HS-5 (cell line): Measurements from ENCODE around the gene SAA4.
"Not testable (repeated sequence)": the region's sequence is repeated elsewhere in the genome, so short reads cannot be mapped to it uniquely, and the experiment has no call there.

Experiments used
- DNase-seq: peaks from one replicate; pipeline ENCODE4 v3.0.0-alpha.2; 2012; ENCODE audit warnings: low read depth

The SAA4 gene

DNA sequence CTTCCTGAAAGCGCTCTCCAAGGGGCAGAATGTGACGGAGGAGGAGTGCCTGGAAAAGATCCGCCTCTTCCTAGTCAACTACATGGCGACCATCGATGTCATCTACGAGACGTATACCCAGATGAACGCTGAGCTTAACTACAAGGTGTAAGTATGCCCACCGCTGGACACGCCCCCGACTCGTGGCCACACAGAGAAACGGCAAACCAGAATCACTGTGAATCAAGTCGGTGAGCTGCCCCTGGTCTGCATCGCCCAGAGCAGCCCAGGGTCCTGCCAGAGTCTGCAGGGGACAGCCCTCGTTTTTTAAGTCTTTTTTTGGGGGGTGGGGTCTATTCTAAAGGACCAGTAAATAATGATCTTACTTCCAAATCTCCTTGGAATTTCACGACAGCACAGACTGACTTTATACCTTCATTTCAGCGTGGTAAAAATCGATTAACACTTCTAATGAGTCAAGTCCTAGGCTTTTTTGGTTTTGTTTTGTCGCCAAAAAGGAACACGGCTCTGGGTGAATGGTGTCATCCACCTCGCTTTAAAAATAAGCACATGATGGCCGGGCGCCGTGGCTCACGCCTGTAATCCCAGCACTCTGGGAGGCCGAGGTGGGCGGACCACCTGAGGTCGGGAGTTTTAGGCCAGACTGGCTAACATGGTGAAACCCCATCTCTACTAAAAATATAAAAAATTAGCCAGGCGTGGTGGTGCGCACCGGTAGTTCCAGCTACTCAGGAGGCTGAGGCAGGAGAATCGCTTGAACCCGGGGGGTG lies 46.9 kb downstream of the SAA4 start:
- not testable (repeated sequence) for DNase-seq

DNA sequence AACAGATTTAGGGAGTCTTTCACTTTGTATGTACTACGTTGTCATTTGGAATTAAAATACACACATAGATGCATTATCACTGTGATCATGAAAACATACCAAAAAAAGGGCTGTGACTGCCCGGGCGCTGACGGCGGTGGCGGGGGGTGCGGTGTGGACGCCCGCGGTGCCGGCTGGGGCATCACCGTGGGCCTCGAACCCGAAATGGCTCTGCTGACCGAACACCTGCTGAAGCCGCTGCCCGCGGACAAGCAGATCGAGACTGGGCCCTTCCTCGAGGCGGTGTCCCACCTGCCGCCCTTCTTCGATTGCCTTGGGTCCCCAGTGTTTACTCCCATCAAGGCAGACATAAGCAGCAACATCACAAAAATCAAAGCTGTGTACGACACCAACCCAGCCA lies 47.8 kb downstream of the SAA4 start:
- no peak for DNase-seq
